K562 (cell line): ENCODE data around the gene DGKE. TPM values are rescaled to one million over a fixed set of nuclear protein-coding genes. Genes with fewer than 3 reads are reported as not detected.

Experiments
- ATAC-seq: fragments of 200-7000 bp; cut with Tn5 transposase; 3 replicates; pipeline ENCODE4 v1.9.1; 2020; ENCODE audit warnings: moderate library complexity
- BruUV-seq: library from RNA; stranded (reverse); fragments of 400-500 nt; replicated peaks from 2 replicates; lab custom pipeline; 2021; lab: Mats Ljungman, UMichigan
- CTCF ChIA-PET: fragments of 300-600 bp; formaldehyde crosslinking; extraction: SDS; loops from one replicate; lab custom pipeline; 2021; ENCODE audit warnings: low intra/inter-chr PET ratio; lab: Yijun Ruan, JAX
- POLR2A ChIA-PET: fragments of 300-600, 350-650 bp; sonication (Branson Sonifier 250); formaldehyde crosslinking; extraction: SDS; loops from one replicate; lab custom pipeline; 2021; ENCODE audit warnings: antibody characterized with exemption, inconsistent platforms; lab: Yijun Ruan, JAX
- DNase-seq, 4 experiments: peaks; one replicate each; pipeline versions ENCODE4 v3.0.0 to v3.0.0-alpha.2; 2011 to 2018; ENCODE audit warnings: low spot score in 3 of 4, mixed read lengths in 3 of 4; ENCODE audit errors: extremely low read depth in 1 of 4
- FAIRE-seq: peaks from 2 replicates; lab custom pipeline; 2011; peaks lifted over from hg19 to GRCh38; lab: Jason Lieb, UNC
- H2AFZ ChIP-seq: 2 replicates; pipeline ENCODE4 v1.6.0; 2011; ENCODE audit warnings: low read depth, low read length, control low read depth, inconsistent platforms
- H3K27ac ChIP-seq: fragments of 200-600 bp; 3 replicates; pipeline ENCODE4 v1.8.0; 2011; ENCODE audit warnings: low read depth, mild to moderate bottlenecking, control low read depth, inconsistent platforms, low read length, moderate library complexity, mixed read lengths; ENCODE audit errors: extremely low read depth
- H3K27me3 ChIP-seq, 2 experiments: fragments of 300-600 bp in 1 of 2; 2 replicates in 1 of 2; 3 replicates in 1 of 2; pipeline versions ENCODE4 v1.6.0 to v1.8.0; 2011; ENCODE audit warnings: inconsistent platforms in 2 of 2, low read length in 2 of 2, mild to moderate bottlenecking in 1 of 2, mixed read lengths in 1 of 2, moderate library complexity in 1 of 2; ENCODE audit not compliant: control insufficient read depth in 2 of 2, insufficient read depth in 2 of 2
- H3K36me3 ChIP-seq: fragments of 300-600 bp; 3 replicates; pipeline ENCODE4 v1.8.0; 2011; ENCODE audit warnings: mild to moderate bottlenecking, low read length, inconsistent platforms; ENCODE audit not compliant: control insufficient read depth, insufficient read depth
- H3K4me1 ChIP-seq, 2 experiments: fragments of 200-600 bp in 1 of 2; replicated peaks in 1 of 2; 2 replicates in 1 of 2; 3 replicates in 1 of 2; pipeline versions ENCODE4 v1.5.1 to v1.8.0; 2011; ENCODE audit warnings: inconsistent platforms in 2 of 2, low read length in 2 of 2, mild to moderate bottlenecking in 1 of 2, mixed read lengths in 1 of 2, moderate library complexity in 1 of 2; ENCODE audit not compliant: control insufficient read depth in 2 of 2, insufficient read depth in 2 of 2
- H3K4me2 ChIP-seq: 2 replicates; pipeline ENCODE4 v1.6.1; 2011; ENCODE audit warnings: low read length, control low read depth, inconsistent platforms, mixed read lengths; ENCODE audit not compliant: insufficient read depth
- H3K4me3 ChIP-seq: fragments of 200-600 bp; sonication (generic), shearing (Covaris generic); 2 replicates; pipeline ENCODE4 v1.5.1; 2016; ENCODE audit warnings: control low read depth, inconsistent platforms
- H3K79me2 ChIP-seq: fragments of 200-600 bp; 3 replicates; pipeline ENCODE4 v1.8.0; 2011; ENCODE audit warnings: low read length, inconsistent platforms; ENCODE audit not compliant: control insufficient read depth, insufficient read depth
- H3K9ac ChIP-seq, 2 experiments: 2 replicates each; pipeline versions ENCODE4 v1.6.0 to v1.6.1; 2011; ENCODE audit warnings: low read depth in 2 of 2, low read length in 2 of 2, control low read depth in 1 of 2, inconsistent platforms in 1 of 2, mild to moderate bottlenecking in 1 of 2, mixed read lengths in 1 of 2; ENCODE audit not compliant: insufficient read depth in 1 of 2
- H3K9me1 ChIP-seq: one replicate; pipeline ENCODE4 v1.6.0; 2011; ENCODE audit warnings: inconsistent platforms, mild to moderate bottlenecking, low read length, moderate library complexity; ENCODE audit not compliant: control insufficient read depth, insufficient read depth
- H3K9me3 ChIP-seq: replicated peaks from 2 replicates; pipeline ENCODE4 v1.5.1; 2011; ENCODE audit warnings: low read depth, low read length, inconsistent platforms; ENCODE audit not compliant: control insufficient read depth, insufficient read depth
- H4K20me1 ChIP-seq: replicated peaks from 2 replicates; pipeline ENCODE4 v1.6.1; 2011; ENCODE audit warnings: low read length, inconsistent platforms, mixed read lengths; ENCODE audit not compliant: control insufficient read depth, insufficient read depth
- C11orf30 ChIP-seq: fragments of 450-650 bp; IDR thresholded peaks from 2 replicates; pipeline ENCODE4 v1.6.1; 2016; ENCODE audit warnings: low read depth, mild to moderate bottlenecking
- HMG20B ChIP-seq: fragments of 250-450 bp; sonication (Bioruptor Pico); IDR thresholded peaks from 2 replicates; pipeline ENCODE4 v1.5.0; 2021; ENCODE audit warnings: mild to moderate bottlenecking
- MAFF ChIP-seq: IDR thresholded peaks from 2 replicates; pipeline ENCODE4 v1.6.1; 2012; ENCODE audit warnings: low read length, improper control_type of control experiment
- NR2C2 ChIP-seq, 2 experiments: fragments of 200-800 bp in 1 of 2; sonication (Bioruptor generic) in 1 of 2; sonication (generic) in 1 of 2; formaldehyde crosslinking in 1 of 2; IDR thresholded peaks; 2 replicates each; pipeline versions ENCODE4 v1.6.1 to v1.8.0; 2016 to 2022; ENCODE audit warnings: mild to moderate bottlenecking in 1 of 2, missing compliant biosample characterization in 1 of 2, missing genetic modification characterization in 1 of 2, missing genetic modification reagents in 1 of 2
- RBM15 ChIP-seq: fragments of 200-400 bp; formaldehyde crosslinking; IDR thresholded peaks from 2 replicates; pipeline ENCODE4 v1.6.1; 2018; ENCODE audit warnings: mild to moderate bottlenecking, low read length, moderate library complexity; ENCODE audit not compliant: insufficient read depth
- ZNF184 ChIP-seq: sonication (generic); formaldehyde crosslinking; IDR thresholded peaks from 2 replicates; pipeline ENCODE4 v1.5.0; 2020; ENCODE audit warnings: missing genetic modification reagents
- ZNF316 ChIP-seq: fragments of 450-650 bp; IDR thresholded peaks from 2 replicates; pipeline ENCODE4 v1.6.1; 2016
- ZNF41 ChIP-seq: fragments of 250-450 bp; sonication (Bioruptor Pico); conservative IDR thresholded peaks from 2 replicates; pipeline ENCODE4 v1.4.0; 2020; ENCODE audit warnings: mild to moderate bottlenecking
- ZNF584 ChIP-seq: fragments of 200-800 bp; sonication (Bioruptor generic); IDR thresholded peaks from 2 replicates; pipeline ENCODE4 v1.6.1; 2016; ENCODE audit warnings: low read depth, mild to moderate bottlenecking, missing genetic modification characterization, missing compliant biosample characterization
- WGBS: fragments of 100-300 bp; shearing (Covaris generic); methylation state at CpG from one replicate; pipeline ENCODE4 v1.1.6; 2016; ENCODE audit warnings: low coverage, mixed read lengths; ENCODE audit not compliant: insufficient coverage; ENCODE audit errors: missing lambda C conversion rate; 5-methylcytosine and 5-hydroxymethylcytosine counted together
- in situ Hi-C: fragments of 300-500 bp; cut with MboI; formaldehyde crosslinking; loops from 4 replicates; pipeline ENCODE4 v1.15.0; 2018; ENCODE audit warnings: inconsistent platforms, mixed read lengths
- intact Hi-C: fragments of 100-400 bp; cut with micrococcal nuclease; formaldehyde crosslinking; loops from 2 replicates; pipeline ENCODE4 v1.14.2; 2022
- polyA plus RNA-seq, 8 experiments: library from polyadenylated mRNA; depleted of rRNA in 4 of 8; stranded (reverse) in 5 of 8; unstranded in 3 of 8; fragments of >200 nt; fragmentation: Nextera tagmentation in 2 of 8; fragmentation: Illumina TruSeq in 1 of 8; extraction: Ambion mirVana in 2 of 8; extraction: Trizol in 1 of 8; gene quantifications; 2 replicates each; pipeline versions ENCODE4 v1.2.1 to v1.2.3, GENCODE V29; 2011 to 2014; ENCODE audit warnings: inconsistent platforms in 1 of 8, missing spikeins in 1 of 8
- total RNA-seq, 7 experiments: library from RNA; depleted of rRNA in 6 of 7; stranded (reverse); fragments of >200 nt in 6 of 7; fragmentation: Illumina TruSeq in 2 of 7; extraction: Trizol in 2 of 7; gene quantifications; 2 replicates each; pipeline versions ENCODE4 v1.2.1 to v1.2.3, GENCODE V29; 2011 to 2021; ENCODE audit warnings: low replicate concordance in 1 of 7

The DGKE gene
- total and polyA plus RNA-seq, 9 of the 15 experiments (the other 6 are each of a cell fraction or from before 2014, with no cell fraction given): 1.3 to 9.9 (median 5.9) TPM

GRCh38 chr17:56831369-56832095 is 2.4 kb upstream of the DGKE start:
- no peak for DNase-seq
- BruUV-seq: no TSS peak
- POLR2A ChIA-PET: interaction anchor here (0.7 kb wide), 1 partner anchor 196 kb away, joined by 3 read pairs; no protein-coding TSS in a partner anchor

More at GRCh38 chr17:56831369-56832095, 2.4 kb upstream of the DGKE start:
- peaks cover 13 to 24% of the 10 kb centered on the region in 2 experiments; a peak in 4 of 5 replicates for H3K4me1 ChIP-seq
- H3K9ac ChIP-seq: no peak overlapping the region
- peak; percentile 57 for TF ChIP-seq ZNF316
- TF ChIP-seq ZNF41 (CRISPR knock-in tag): no peak
- TF ChIP-seq ZNF584 (CRISPR knock-in tag): no peak
- TF ChIP-seq C11orf30: peak; percentile 46; the same call in 1 of the 2 replicates
- TF ChIP-seq RBM15: no peak
- no peak for TF ChIP-seq NR2C2 (CRISPR knock-in tag; IDR thresholded peaks at IDR 0.05)
- no peak for TF ChIP-seq NR2C2 (tag; IDR thresholded peaks at IDR 0.05)
- no peak for TF ChIP-seq HMG20B (CRISPR knock-in tag)
- 0 out of 2 replicates have a peak, but pooled peaks have one; percentile 10 for TF ChIP-seq MAFF
- TF ChIP-seq ZNF184 (CRISPR knock-in tag): no peak
- intact Hi-C loops: loop anchor here (5.0 kb wide), 1 partner anchor 81 kb away; the partner anchor contains the start of gene TRIM25
- in situ Hi-C loops: no loop called here
- ATAC-seq: no peak
- no peaks in the 10 kb centered on the region for H3K27me3 ChIP-seq
- H3K36me3 ChIP-seq: peaks cover 13% of the 10 kb centered on the region; the same call in 2 of the 3 replicates
- CTCF ChIA-PET: no interaction called here
- H3K4me2 ChIP-seq: no peak overlapping the region
- no peak overlapping the region for H3K27ac ChIP-seq
- H2AFZ ChIP-seq: no peak overlapping the region
- 86% methylated on average over 15 of the region's 16 CpGs for WGBS
- FAIRE-seq: no peak
- H3K4me3 ChIP-seq: no peak overlapping the region
- H3K9me3 ChIP-seq: no peaks in the 10 kb centered on the region
- H4K20me1 ChIP-seq: no peaks in the 10 kb centered on the region; the same call in 1 of the 2 replicates
- H3K79me2 ChIP-seq: peaks cover 33% of the 10 kb centered on the region; the same call in 2 of the 3 replicates
- no peaks in the 10 kb centered on the region for H3K9me1 ChIP-seq
